WTC11 (cell line): Measurements from ENCODE around the gene STIMATE. TPM values are rescaled to one million over a fixed set of nuclear protein-coding genes. Genes with fewer than 3 reads are reported as not detected.

Source experiments
- ATAC-seq: fragments of 200-7000 bp; cut with Tn5 transposase; 2 replicates; pipeline ENCODE4 v1.10.0; 2021; ENCODE audit warnings: mild to moderate bottlenecking, moderate library complexity
- CTCF ChIA-PET: fragments of 300-600 bp; sonication (Branson Sonifier 250); formaldehyde crosslinking; loops from one replicate; lab custom pipeline; 2021; ENCODE audit warnings: antibody characterized with exemption; lab: Charles Lee
- POLR2A ChIA-PET: fragments of 350-600 bp; sonication (Branson Sonifier 250); formaldehyde crosslinking; loops from one replicate; lab custom pipeline; 2021; ENCODE audit warnings: antibody characterized with exemption; lab: Charles Lee
- DNase-seq: peaks from one replicate; pipeline ENCODE4 v3.0.0; 2021; ENCODE audit warnings: low spot score
- H3K27ac Mint-ChIP-seq: 2 replicates; pipeline ENCODE4 v1.8.0; 2021; ENCODE audit warnings: mixed read lengths
- H3K27me3 Mint-ChIP-seq: 2 replicates; pipeline ENCODE4 v1.8.0; 2021; ENCODE audit warnings: low read depth, mild to moderate bottlenecking, moderate library complexity, mixed read lengths
- H3K36me3 Mint-ChIP-seq: 2 replicates; pipeline ENCODE4 v1.8.0; 2021; ENCODE audit warnings: mixed read lengths
- H3K4me1 Mint-ChIP-seq: 2 replicates; pipeline ENCODE4 v1.8.0; 2022; ENCODE audit warnings: mixed read lengths
- H3K4me3 Mint-ChIP-seq: 2 replicates; pipeline ENCODE4 v1.8.0; 2021; ENCODE audit warnings: mild to moderate bottlenecking, moderate library complexity, mixed read lengths
- H3K9me3 Mint-ChIP-seq: 2 replicates; pipeline ENCODE4 v1.8.0; 2021; ENCODE audit warnings: mixed read lengths
- AR ChIP-seq: fragments of 250-450 bp; sonication (Bioruptor Pico); IDR thresholded peaks from 2 replicates; pipeline ENCODE4 v1.9.0; 2021; ENCODE audit warnings: mild to moderate bottlenecking
- ATF2 ChIP-seq: sonication (generic); formaldehyde crosslinking; IDR thresholded peaks from 2 replicates; pipeline ENCODE4 v1.8.1; 2022; ENCODE audit warnings: low read depth, missing genetic modification reagents, borderline replicate concordance
- CREM ChIP-seq: sonication (generic); formaldehyde crosslinking; IDR thresholded peaks from 2 replicates; pipeline ENCODE4 v1.8.1; 2022; ENCODE audit warnings: mild to moderate bottlenecking, missing genetic modification reagents, moderate library complexity
- ERG ChIP-seq: fragments of 250-450 bp; sonication (Bioruptor Pico); IDR thresholded peaks from 2 replicates; pipeline ENCODE4 v1.8.0; 2021; ENCODE audit warnings: mild to moderate bottlenecking
- FOXP4 ChIP-seq: sonication (generic); formaldehyde crosslinking; IDR thresholded peaks from 2 replicates; pipeline ENCODE4 v1.8.0; 2022; ENCODE audit warnings: mild to moderate bottlenecking, missing genetic modification reagents
- GTF2I ChIP-seq: fragments of 250-450 bp; sonication (Bioruptor Pico); conservative IDR thresholded peaks from 2 replicates; pipeline ENCODE4 v1.4.0; 2021; ENCODE audit warnings: mild to moderate bottlenecking
- HMGA2 ChIP-seq: fragments of 250-450 bp; sonication (Bioruptor Pico); IDR thresholded peaks from 2 replicates; pipeline ENCODE4 v1.4.0; 2021; ENCODE audit warnings: mild to moderate bottlenecking, moderate library complexity
- IRF1 ChIP-seq: sonication (generic); formaldehyde crosslinking; IDR thresholded peaks from 2 replicates; pipeline ENCODE4 v1.8.0; 2023; ENCODE audit warnings: missing genetic modification reagents
- IRF2 ChIP-seq: sonication (generic); formaldehyde crosslinking; IDR thresholded peaks from 2 replicates; pipeline ENCODE4 v1.8.0; 2022; ENCODE audit warnings: low read depth, missing genetic modification reagents, borderline replicate concordance
- MYBL2 ChIP-seq: sonication (generic); formaldehyde crosslinking; IDR thresholded peaks from 2 replicates; pipeline ENCODE4 v1.8.1; 2023; ENCODE audit warnings: mild to moderate bottlenecking, moderate library complexity, missing genetic modification reagents
- OVOL2 ChIP-seq: fragments of 250-450 bp; sonication (Bioruptor Pico); IDR thresholded peaks from 2 replicates; pipeline ENCODE4 v1.9.0; 2021; ENCODE audit warnings: mild to moderate bottlenecking, borderline replicate concordance
- PREB ChIP-seq: sonication (generic); formaldehyde crosslinking; IDR thresholded peaks from 2 replicates; pipeline ENCODE4 v1.8.1; 2022; ENCODE audit warnings: mild to moderate bottlenecking, missing genetic modification reagents, moderate library complexity, borderline replicate concordance
- SMAD3 ChIP-seq: sonication (generic); formaldehyde crosslinking; IDR thresholded peaks from 2 replicates; pipeline ENCODE4 v1.8.0; 2022; ENCODE audit warnings: missing genetic modification reagents, mild to moderate bottlenecking, borderline replicate concordance
- TEAD1 ChIP-seq: sonication (generic); formaldehyde crosslinking; IDR thresholded peaks from 2 replicates; pipeline ENCODE4 v1.8.0; 2022; ENCODE audit warnings: mild to moderate bottlenecking, missing genetic modification reagents
- TEAD4 ChIP-seq: sonication (generic); formaldehyde crosslinking; IDR thresholded peaks from 2 replicates; pipeline ENCODE4 v1.8.0; 2022; ENCODE audit warnings: mild to moderate bottlenecking, missing genetic modification reagents
- ZBTB21 ChIP-seq: sonication (generic); formaldehyde crosslinking; IDR thresholded peaks from 2 replicates; pipeline ENCODE4 v1.8.1; 2023; ENCODE audit warnings: mild to moderate bottlenecking, missing genetic modification reagents, borderline replicate concordance
- ZNF281 ChIP-seq: sonication (generic); formaldehyde crosslinking; IDR thresholded peaks from 2 replicates; pipeline ENCODE4 v1.8.0; 2023; ENCODE audit warnings: mild to moderate bottlenecking, missing genetic modification reagents
- ZNF317 ChIP-seq: sonication (generic); formaldehyde crosslinking; IDR thresholded peaks from 2 replicates; pipeline ENCODE4 v1.8.1; 2023; ENCODE audit warnings: low read depth, mild to moderate bottlenecking, moderate library complexity, missing genetic modification reagents, borderline replicate concordance
- total RNA-seq: library from RNA; stranded (reverse); gene quantifications from 3 replicates; pipeline ENCODE4 v1.2.3, GENCODE V29; 2021

STIMATE gene
- total RNA-seq, 1 experiment from 2014 or later = 35.5 TPM

GRCh38 chr3:52787672-52788625 lies 109.4 kb downstream of the STIMATE start:
- Mint-ChIP-seq H3K27ac (peak overlapping the region; percentile 9; the same call in 1 of the 2 replicates), H3K4me3 (no peak overlapping the region), H3K27me3 (no peaks in the 10 kb centered on the region), H3K36me3 (no peaks in the 10 kb centered on the region), H3K4me1 (peaks cover under 1% of the 10 kb centered on the region; the same call in 1 of the 2 replicates), H3K9me3 (no peaks in the 10 kb centered on the region)
- TF ChIP-seq GTF2I = no peak
- no peak for TF ChIP-seq TEAD4
- TF ChIP-seq HMGA2 (CRISPR knock-in tag) = no peak
- TF ChIP-seq PREB (CRISPR knock-in tag) = no peak
- TF ChIP-seq SMAD3 (CRISPR knock-in tag) = no peak
- TF ChIP-seq CREM (CRISPR knock-in tag) = no peak
- TF ChIP-seq FOXP4 (CRISPR knock-in tag) = no peak
- no peak for TF ChIP-seq MYBL2 (CRISPR knock-in tag)
- TF ChIP-seq OVOL2 = no peak
- no peak for TF ChIP-seq ZNF317
- no peak for TF ChIP-seq TEAD1 (CRISPR knock-in tag)
- no peak for TF ChIP-seq ZNF281
- TF ChIP-seq ERG = no peak
- TF ChIP-seq ZBTB21 (CRISPR knock-in tag) = no peak
- no peak for TF ChIP-seq AR
- no peak for TF ChIP-seq ATF2 (CRISPR knock-in tag)
- no peak for TF ChIP-seq IRF1 (CRISPR knock-in tag)
- TF ChIP-seq IRF2 = no peak
- DNase-seq (no peak), ATAC-seq (no peak)
- ChIA-PET CTCF (interaction anchor here (0.5 to 5.4 kb wide), 5 partner anchors 11 to 610 kb away, joined by 3 to 41 read pairs (median 7); no protein-coding TSS in a partner anchor), POLR2A (no interaction called here)
